ENCODE measurements around the gene OR52M1.
"Not testable (repeated sequence)": the region's sequence is repeated elsewhere in the genome, so short reads cannot be mapped to it uniquely, and the experiment has no call there.

Gene OR52M1, protein sequence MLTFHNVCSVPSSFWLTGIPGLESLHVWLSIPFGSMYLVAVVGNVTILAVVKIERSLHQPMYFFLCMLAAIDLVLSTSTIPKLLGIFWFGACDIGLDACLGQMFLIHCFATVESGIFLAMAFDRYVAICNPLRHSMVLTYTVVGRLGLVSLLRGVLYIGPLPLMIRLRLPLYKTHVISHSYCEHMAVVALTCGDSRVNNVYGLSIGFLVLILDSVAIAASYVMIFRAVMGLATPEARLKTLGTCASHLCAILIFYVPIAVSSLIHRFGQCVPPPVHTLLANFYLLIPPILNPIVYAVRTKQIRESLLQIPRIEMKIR
- 0 reads per million in 2 experiments for total RNA-seq

DNA sequence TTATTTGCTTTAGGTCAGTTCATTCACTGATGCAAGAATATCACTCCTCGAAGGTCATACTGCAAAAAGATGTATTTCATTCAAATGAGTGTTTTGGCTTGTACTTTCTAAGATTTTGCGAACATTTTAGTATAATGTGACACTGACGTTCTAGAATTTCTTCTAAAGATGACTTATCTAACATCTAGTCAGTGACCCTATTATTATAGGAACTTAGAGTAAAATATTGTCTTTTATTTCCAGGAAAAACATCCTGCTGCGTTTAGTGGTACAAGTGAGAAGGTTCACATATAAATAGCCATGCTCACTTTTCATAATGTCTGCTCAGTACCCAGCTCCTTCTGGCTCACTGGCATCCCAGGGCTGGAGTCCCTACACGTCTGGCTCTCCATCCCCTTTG lies at the start of gene OR52M1:
Gene OR52M1, plus strand, starts transcription at position 301 of the 400 bp plus-strand sequence. Its CDS starts 0 bp downstream, at position 301.
- no peak for DNase-seq (ENCODE audit: low read depth)

GRCh38 chr11:4495487-4495886 lies 49.5 kb upstream of the OR52M1 start:
- DNase-seq (ENCODE audit: low read depth) = no peak

GRCh38 chr11:4495986-4496385 lies 49.0 kb upstream of the OR52M1 start:
- DNase-seq (ENCODE audit: low read depth) = no peak

- DNase-seq (ENCODE audit: low read depth) = no peak
Observed at GRCh38 chr11:4496557-4497248, 48.3 kb upstream of the OR52M1 start.

- no peak for DNase-seq (ENCODE audit: low read depth)
Observed at GRCh38 chr11:4508886-4509285, 36.1 kb upstream of the OR52M1 start.

GRCh38 chr11:4511282-4512245 lies 33.4 kb upstream of the OR52M1 start:
- DNase-seq (ENCODE audit: low read depth) = no peak

GRCh38 chr11:4514196-4514595 lies 30.8 kb upstream of the OR52M1 start:
- DNase-seq (ENCODE audit: low read depth) = no peak

DNA sequence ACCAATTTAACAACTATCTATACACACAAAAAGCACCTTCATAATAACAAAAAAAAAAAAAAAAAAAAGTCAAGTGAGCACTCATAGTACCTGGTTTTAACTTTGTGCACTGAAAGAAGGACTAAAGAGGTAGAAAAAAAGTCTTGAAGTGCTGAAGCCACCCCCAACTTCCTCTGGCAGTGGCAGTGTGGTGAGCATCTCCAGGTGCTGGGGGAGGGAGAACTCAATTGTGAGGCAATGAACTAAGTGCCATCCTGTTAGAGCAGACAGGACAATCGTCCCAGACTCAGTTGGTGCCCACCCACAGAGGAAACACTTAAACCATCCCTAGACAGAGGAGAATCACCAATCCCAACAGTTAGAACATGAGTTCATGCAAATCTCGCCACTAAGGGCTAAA lies 22.7 kb upstream of the OR52M1 start:
- DNase-seq (ENCODE audit: low read depth) = no peak

DNA sequence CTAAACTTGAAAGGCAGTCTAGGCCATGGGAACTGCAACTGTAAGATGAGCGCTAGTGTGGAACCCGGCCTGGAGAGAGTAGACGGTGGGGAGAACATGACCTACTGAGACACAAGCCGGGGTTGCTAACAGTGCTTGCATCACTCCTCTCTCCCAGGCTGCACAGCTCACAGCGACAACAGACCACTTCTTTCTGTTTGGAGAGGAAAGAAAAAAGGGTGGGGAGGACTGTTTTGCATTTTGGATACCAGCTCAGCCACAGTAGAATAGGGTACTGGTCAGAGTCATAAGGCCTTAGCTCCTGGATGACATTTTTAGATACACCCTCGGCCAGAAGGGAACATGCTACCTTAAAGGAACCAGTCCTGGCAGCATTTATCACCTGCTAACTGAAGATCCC lies 22.2 kb upstream of the OR52M1 start:
- no peak for DNase-seq (ENCODE audit: low read depth)

GRCh38 chr11:4523666-4524065 lies 21.3 kb upstream of the OR52M1 start:
- DNase-seq (ENCODE audit: low read depth) = no peak

- no peak for DNase-seq (ENCODE audit: low read depth)
Observed at GRCh38 chr11:4527926-4528325, 17.1 kb upstream of the OR52M1 start.

DNA sequence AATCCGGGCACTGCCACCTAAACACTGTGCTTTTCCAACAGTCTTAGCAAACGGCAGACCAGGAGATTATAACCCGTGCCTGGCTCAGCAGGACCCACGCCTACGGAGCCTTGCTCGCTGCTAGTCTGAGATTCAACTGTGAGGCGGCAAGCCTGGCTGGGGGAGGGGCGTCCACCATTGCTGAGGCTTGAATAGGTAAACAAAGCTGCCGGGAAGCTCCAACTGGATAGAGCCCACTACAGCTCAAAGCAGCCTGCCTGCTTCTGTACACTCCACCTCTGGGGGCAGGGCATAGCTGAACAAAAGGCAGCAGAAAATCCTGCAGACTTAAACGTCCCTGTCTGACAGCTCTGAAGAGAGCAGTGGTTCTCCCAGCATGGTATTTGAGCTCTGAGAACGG lies 13.3 kb upstream of the OR52M1 start:
- not testable (repeated sequence) for DNase-seq (ENCODE audit: low read depth)

GRCh38 chr11:4539603-4540219 lies 5.3 kb upstream of the OR52M1 start:
- peak; percentile 20 for DNase-seq (ENCODE audit: low read depth)

- no peak for DNase-seq (ENCODE audit: low read depth)
Observed at GRCh38 chr11:4541071-4541470, 3.9 kb upstream of the OR52M1 start.

GRCh38 chr11:4543561-4543960 lies 1.4 kb upstream of the OR52M1 start:
- no peak for DNase-seq (ENCODE audit: low read depth)

- no peak for DNase-seq (ENCODE audit: low read depth)
Observed at GRCh38 chr11:4546878-4547277, 1.9 kb downstream of the OR52M1 start.

- DNase-seq (ENCODE audit: low read depth) = no peak
Observed at GRCh38 chr11:4547416-4547815, 2.4 kb downstream of the OR52M1 start.

GRCh38 chr11:4551346-4551979 lies 6.5 kb downstream of the OR52M1 start:
- DNase-seq (ENCODE audit: low read depth) = no peak

DNA sequence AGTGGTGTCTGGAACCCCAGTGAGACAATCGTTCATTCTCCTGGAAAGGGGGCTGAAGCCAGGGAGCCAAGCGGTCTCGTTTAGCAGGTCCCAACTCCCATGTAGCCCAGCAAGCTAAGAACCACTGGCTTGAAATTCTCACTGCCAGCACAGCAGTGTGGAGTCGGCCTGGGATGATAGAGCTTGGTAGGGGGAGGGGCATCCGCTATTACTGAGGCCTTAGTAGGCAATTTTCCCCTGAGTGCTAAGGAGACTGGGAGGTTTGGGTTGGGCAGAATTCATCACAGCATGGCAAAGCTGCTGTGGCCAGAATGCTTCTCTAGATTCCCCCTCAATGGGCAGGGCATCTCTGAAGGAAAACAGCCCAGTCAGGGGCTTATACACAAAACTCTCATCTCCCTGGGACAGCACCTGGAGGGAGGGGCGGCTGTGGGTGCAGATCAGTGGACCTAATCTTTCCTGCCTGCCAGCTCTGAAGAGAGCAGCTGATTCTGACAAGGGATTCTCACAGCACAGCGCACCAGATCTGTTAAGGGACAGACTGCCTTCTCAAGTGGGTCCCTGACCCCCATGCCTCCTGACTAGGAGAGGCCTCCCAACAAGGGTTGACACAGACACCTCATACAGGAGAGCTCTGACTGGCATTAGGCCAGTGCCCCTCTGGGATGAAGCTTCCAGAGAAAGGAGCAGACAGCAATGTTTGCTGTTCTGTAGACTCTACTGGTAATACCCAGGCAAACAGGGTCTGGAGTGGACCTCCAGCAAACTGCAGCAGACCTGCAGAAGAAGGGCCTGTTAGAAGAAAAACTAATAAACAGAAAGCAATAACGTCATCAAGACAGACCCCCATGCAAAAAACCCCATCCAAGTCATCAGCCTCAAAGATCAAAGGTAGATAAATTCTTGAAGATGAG lies 14.8 kb downstream of the OR52M1 start:
- no peak for DNase-seq (ENCODE audit: low read depth)

GRCh38 chr11:4560467-4560866 lies 15.5 kb downstream of the OR52M1 start:
- no peak for DNase-seq (ENCODE audit: low read depth)
